ENCODE results near the gene EME1.

- TF ChIP-seq POLR2A (IDR thresholded peaks at IDR 0.05; ENCODE audit: low read depth, low read length) (no peak), POLR2AphosphoS5 (IDR thresholded peaks at IDR 0.05; ENCODE audit: low read depth, low read length) (no peak), TAF1 (IDR thresholded peaks at IDR 0.05; ENCODE audit: borderline replicate concordance, low read depth, low read length) (no peak)
Measured at GRCh38 chr17:50420419-50421112, 47.5 kb downstream of the EME1 start.

Measured in GM12892 (cell line).